Right atrium auricular region (tissue), 2 donors: Measurements from ENCODE around the gene DYSF. TPM values are rescaled to one million over a fixed set of nuclear protein-coding genes. Genes with fewer than 3 reads are reported as not detected.
A peak's percentile ranks its signal among the peaks of the same experiment; 100 is the strongest.
"Not testable (repeated sequence)": the region's sequence is repeated elsewhere in the genome, so short reads cannot be mapped to it uniquely, and the experiment has no call there.

ENCODE experiments used
- DNase-seq: peaks from one replicate; pipeline ENCODE4 v3.0.0-alpha.2; 2019; ENCODE audit warnings: low spot score
- H3K27ac ChIP-seq, 2 donors: fragments of 200-600 bp; sonication (generic); 1 replicate in 1 of 2; 2 replicates in 1 of 2; pipeline ENCODE4 v1.5.1; 2016 to 2019
- H3K27me3 ChIP-seq, 2 donors: fragments of 200-600 bp; sonication (generic); one replicate each; pipeline versions ENCODE4 v1.5.1 to v1.6.0; 2017 to 2019
- H3K36me3 ChIP-seq: fragments of 200-600 bp; sonication (generic); one replicate; pipeline ENCODE4 v1.5.1; 2016
- H3K4me1 ChIP-seq, 2 donors: fragments of 200-600 bp; sonication (generic); one replicate each; pipeline versions ENCODE4 v1.5.1 to v1.6.0; 2017 to 2019
- H3K4me3 ChIP-seq, 2 donors: fragments of 200-600 bp; sonication (generic); 1 replicate in 1 of 2; 2 replicates in 1 of 2; pipeline ENCODE4 v1.5.1; 2017 to 2019; ENCODE audit warnings: mild to moderate bottlenecking in 1 of 2, moderate library complexity in 1 of 2
- H3K9me3 ChIP-seq, 2 donors: fragments of 200-600 bp; sonication (generic); one replicate each; pipeline ENCODE4 v1.5.1; 2019
- total RNA-seq, 2 donors: library from RNA; depleted of rRNA; stranded (reverse); fragments of >200 nt; gene quantifications; one replicate each; pipeline ENCODE4 v1.1.0, GENCODE V29; 2016
- TF ChIP-seq, protein P1 (sequence below), 2 donors: fragments of 200-600 bp; sonication (generic); IDR thresholded peaks; one replicate each; pipeline ENCODE4 v1.5.1; 2019; ENCODE audit warnings: antibody characterized with exemption in 2 of 2

Gene DYSF
- total RNA-seq, 2 donors from 2014 or later, result 31.3 to 52.1 TPM

DNA sequence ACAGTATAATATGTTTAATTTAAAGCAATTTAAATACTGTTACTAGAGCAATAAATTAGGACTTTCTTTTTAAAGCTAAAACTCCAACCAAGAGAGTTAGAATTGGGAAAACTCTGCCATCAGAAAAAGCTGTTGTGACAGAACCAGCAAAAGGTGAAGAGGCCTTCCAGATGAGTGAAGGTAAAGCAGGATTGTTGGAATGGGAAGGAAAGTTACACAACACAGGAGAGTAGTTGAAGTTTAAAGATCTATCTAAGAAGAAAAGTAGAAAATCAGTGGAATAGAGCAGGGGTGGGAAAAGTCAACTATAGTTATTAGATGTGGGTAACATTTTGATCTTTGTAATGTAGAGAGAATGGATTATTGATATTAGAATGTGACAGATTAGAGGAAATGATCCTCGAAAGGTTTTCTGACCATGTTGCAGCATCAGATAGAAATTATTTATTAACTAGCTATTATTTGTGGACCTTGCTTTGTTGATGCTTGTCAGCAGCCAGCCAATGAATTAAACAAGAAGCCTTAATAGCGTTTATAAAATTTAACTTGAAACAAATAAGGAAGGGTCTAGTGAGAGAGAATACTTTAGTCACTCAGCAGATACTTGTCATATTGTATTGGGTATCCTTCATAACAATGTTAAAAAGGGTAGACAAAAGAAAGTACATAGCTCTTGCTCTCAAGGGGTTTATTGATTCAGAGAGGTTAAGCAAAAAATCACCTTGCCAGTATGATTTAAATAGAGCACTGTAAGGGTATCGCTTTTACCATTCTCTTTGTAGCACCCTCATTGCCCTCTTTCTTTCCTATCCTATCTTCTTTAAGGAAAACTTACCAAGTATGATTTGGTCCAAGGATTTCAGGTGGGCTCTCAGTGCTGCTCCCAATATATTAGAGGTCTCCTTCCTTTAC lies 24.6 kb upstream of the DYSF start:
- Histone ChIP-seq H3K27me3 (no peaks in the 10 kb centered on the region), H3K36me3 (peaks cover 85% of the 10 kb centered on the region), H3K9me3 (no peaks in the 10 kb centered on the region), H3K27ac (no peak overlapping the region), H3K4me1 (no peaks in the 10 kb centered on the region), H3K4me3 (no peak overlapping the region)
- no peak for DNase-seq
- TF ChIP-seq, protein P1, sequence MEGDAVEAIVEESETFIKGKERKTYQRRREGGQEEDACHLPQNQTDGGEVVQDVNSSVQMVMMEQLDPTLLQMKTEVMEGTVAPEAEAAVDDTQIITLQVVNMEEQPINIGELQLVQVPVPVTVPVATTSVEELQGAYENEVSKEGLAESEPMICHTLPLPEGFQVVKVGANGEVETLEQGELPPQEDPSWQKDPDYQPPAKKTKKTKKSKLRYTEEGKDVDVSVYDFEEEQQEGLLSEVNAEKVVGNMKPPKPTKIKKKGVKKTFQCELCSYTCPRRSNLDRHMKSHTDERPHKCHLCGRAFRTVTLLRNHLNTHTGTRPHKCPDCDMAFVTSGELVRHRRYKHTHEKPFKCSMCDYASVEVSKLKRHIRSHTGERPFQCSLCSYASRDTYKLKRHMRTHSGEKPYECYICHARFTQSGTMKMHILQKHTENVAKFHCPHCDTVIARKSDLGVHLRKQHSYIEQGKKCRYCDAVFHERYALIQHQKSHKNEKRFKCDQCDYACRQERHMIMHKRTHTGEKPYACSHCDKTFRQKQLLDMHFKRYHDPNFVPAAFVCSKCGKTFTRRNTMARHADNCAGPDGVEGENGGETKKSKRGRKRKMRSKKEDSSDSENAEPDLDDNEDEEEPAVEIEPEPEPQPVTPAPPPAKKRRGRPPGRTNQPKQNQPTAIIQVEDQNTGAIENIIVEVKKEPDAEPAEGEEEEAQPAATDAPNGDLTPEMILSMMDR (IDR thresholded peaks at IDR 0.05), result no peak

DNA sequence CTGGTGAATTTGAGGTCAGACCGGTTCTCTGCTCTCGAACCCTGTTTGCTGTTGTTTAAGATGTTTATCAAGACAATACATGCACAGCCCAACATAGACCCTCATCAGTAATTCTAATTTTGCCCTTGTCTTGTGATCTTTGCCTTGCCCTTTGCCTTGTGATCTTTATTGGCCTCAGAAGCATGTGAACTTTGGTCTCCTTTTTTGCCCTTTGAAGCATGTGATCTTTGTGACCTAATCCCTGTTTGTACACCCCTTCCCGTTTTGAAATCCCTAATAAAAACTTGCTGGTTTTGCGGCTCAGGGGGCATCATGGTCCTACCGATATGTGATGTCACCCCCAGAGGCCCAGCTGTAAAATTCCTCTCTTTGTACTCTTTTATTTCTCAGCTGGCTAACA lies 8.2 kb upstream of the DYSF start:
- not testable (repeated sequence) for H3K36me3 ChIP-seq, DNase-seq, H3K4me1 ChIP-seq, H3K9me3 ChIP-seq, H3K27ac ChIP-seq, H3K4me3 ChIP-seq, H3K27me3 ChIP-seq

DNA sequence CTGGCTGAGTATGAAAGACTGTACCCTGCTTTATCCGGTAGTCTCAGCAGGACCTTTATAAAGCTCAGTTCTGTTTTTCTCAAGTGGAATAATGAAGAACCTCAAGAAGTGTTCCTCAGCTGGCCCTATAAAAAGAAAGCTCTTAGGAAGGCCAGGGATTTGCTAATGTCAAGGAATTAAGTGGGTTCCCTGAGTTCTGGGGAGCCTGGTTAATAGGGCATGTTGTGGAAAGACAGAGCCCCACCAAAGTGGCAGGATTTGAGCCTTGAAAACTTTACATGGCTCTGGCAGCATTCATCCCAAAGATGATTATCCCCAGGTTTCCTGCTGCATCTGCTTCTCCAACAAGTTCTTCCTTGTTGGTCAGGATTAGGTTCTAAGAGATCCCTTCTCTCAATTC lies 6.9 kb upstream of the DYSF start:
- Histone ChIP-seq H3K27me3 (no peaks in the 10 kb centered on the region), H3K9me3 (no peaks in the 10 kb centered on the region), H3K27ac (no peak overlapping the region), H3K36me3 (no peaks in the 10 kb centered on the region), H3K4me3 (no peak overlapping the region), H3K4me1 (peaks cover 0 to 19% of the 10 kb centered on the region in 2 donors)
- no peak for DNase-seq
- TF ChIP-seq, protein P1 (IDR thresholded peaks at IDR 0.05), result no peak

DNA sequence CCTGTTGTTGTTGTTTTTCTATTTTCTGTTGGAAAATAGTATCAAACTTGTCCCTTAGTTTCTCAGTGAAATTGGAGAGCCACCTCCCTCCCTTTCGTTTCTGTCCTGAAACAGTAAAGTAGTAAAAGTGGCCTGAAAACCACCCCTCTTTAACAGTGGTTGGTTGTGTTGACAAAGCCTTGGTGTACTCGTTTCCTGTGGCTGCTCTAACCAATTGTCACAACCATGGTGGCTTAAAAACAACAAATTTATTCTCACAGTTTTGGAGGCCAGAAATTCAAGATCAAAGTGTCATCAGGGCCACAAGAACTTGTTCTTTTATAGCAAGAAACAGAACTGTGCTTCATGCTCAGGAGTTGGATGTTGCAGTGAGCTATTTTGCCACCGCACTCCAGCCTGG lies 4.0 kb upstream of the DYSF start:
- TF ChIP-seq, protein P1 (IDR thresholded peaks at IDR 0.05), result no peak
- H3K27ac ChIP-seq, result no peak overlapping the region
- no peak for DNase-seq
- no peaks in the 10 kb centered on the region for H3K36me3 ChIP-seq
- H3K4me1 ChIP-seq, result peaks cover 0 to 47% of the 10 kb centered on the region in 2 donors
- H3K4me3 ChIP-seq, result no peak overlapping the region
- H3K27me3 ChIP-seq, result no peaks in the 10 kb centered on the region
- H3K9me3 ChIP-seq, result no peaks in the 10 kb centered on the region

DNA sequence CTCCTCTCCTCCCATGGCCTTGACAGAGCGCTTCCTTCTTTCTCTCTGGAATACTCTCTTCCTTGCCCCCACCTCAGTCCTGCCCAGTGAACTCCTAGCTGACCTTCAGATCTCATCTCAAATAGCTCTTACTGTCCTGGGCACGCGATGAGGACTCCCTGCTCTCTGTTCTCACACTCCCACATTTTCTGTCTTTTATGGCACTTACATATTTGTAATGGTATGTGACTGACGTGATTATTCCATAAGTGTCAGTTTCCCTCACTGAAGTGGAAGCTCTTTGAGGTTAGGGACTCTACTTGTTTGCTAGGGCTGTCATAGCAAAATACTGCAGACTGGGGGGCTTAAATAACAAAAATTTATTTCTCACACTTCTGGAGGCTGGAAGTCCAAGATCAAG lies 1.7 kb upstream of the DYSF start:
- Histone ChIP-seq H3K4me3 (no peak overlapping the region), H3K36me3 (no peaks in the 10 kb centered on the region), H3K27ac (peak overlapping the region; percentile 88 to 93)

DNA sequence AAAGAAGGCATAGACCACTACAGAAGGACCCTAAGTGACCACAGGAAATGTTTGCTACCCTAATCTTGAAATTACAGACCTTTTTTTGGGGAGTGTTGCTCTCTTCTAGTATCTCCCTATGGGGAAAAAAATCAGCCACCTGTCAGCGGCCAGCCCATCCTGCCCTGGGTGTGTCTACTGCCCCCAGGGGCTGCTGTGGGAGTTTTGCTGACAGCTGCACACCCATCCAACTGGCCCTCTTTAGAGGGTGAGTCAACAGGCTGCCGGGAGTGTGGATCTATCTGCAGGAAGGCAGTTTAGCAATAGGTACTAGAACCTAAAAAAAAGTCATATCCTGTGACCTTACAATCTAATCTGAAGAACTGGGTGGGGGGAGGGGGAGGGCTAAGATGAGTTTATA lies 796 bp upstream of the DYSF start:
- H3K27ac ChIP-seq, result peak overlapping the region; percentile 88 to 93
- DNase-seq, result no peak
- no peaks in the 10 kb centered on the region for H3K27me3 ChIP-seq
- H3K4me3 ChIP-seq, result peak overlapping the region in 1 of 2 donors; percentile 65
- H3K36me3 ChIP-seq, result no peaks in the 10 kb centered on the region
- peaks cover 0 to 79% of the 10 kb centered on the region in 2 donors for H3K4me1 ChIP-seq
- TF ChIP-seq, protein P1 (IDR thresholded peaks at IDR 0.05), result peak in 1 of 2 donors; percentile 33
- no peaks in the 10 kb centered on the region for H3K9me3 ChIP-seq

More for the DNA sequence above, 1.7 kb upstream of the DYSF start:
- Histone ChIP-seq H3K27me3 (no peaks in the 10 kb centered on the region), H3K9me3 (no peaks in the 10 kb centered on the region), H3K4me1 (peaks cover 0 to 71% of the 10 kb centered on the region in 2 donors)
- DNase-seq, result no peak
- TF ChIP-seq, protein P1 (IDR thresholded peaks at IDR 0.05), result no peak
